Astrocyte of the cerebellum (primary cell): Measurements from ENCODE around the gene RAP2C.
"Not testable (repeated sequence)": the region's sequence is repeated elsewhere in the genome, so short reads cannot be mapped to it uniquely, and the experiment has no call there.

Source experiments
- DNase-seq: peaks from one replicate; pipeline ENCODE4 v3.0.0-alpha.2; 2011; ENCODE audit warnings: low read depth
- H3K4me3 ChIP-seq: 2 replicates; pipeline ENCODE4 v1.5.1; 2011; ENCODE audit warnings: mild to moderate bottlenecking, low read depth, low read length, moderate library complexity
- in situ Hi-C: cut with HindIII; loops from 2 replicates; pipeline ENCODE4 v1.10.0; 2017; ENCODE audit warnings: low sequenced_read_pairs
- TF ChIP-seq, protein P1 (sequence below): IDR thresholded peaks from 2 replicates; pipeline ENCODE4 v1.5.1; 2012; ENCODE audit warnings: low read length, low read depth, moderate library complexity, mild to moderate bottlenecking; ENCODE audit errors: missing control alignments

RAP2C gene

DNA sequence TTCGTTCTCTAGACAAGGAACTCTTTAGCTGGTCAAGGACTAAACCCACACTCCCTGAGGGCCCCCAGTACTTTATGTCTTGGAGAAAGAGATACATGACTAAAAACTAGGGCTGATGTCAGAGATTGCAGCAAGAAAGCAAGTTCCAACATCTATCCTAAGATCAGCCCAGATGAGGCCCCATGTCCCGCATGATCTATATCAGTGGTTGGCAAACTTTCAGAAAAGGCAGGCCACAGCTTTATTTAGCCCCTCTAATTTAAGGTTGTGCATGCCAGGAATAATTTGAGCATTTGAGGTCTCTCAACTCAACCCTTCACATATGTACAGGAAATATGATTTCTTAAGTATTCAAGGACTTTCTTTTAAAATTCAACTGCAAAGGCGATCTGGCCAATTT lies 47.4 kb downstream of the RAP2C start:
- no peak for DNase-seq
- TF ChIP-seq, protein P1, sequence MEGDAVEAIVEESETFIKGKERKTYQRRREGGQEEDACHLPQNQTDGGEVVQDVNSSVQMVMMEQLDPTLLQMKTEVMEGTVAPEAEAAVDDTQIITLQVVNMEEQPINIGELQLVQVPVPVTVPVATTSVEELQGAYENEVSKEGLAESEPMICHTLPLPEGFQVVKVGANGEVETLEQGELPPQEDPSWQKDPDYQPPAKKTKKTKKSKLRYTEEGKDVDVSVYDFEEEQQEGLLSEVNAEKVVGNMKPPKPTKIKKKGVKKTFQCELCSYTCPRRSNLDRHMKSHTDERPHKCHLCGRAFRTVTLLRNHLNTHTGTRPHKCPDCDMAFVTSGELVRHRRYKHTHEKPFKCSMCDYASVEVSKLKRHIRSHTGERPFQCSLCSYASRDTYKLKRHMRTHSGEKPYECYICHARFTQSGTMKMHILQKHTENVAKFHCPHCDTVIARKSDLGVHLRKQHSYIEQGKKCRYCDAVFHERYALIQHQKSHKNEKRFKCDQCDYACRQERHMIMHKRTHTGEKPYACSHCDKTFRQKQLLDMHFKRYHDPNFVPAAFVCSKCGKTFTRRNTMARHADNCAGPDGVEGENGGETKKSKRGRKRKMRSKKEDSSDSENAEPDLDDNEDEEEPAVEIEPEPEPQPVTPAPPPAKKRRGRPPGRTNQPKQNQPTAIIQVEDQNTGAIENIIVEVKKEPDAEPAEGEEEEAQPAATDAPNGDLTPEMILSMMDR, result no peak
- no peak overlapping the region for H3K4me3 ChIP-seq
- in situ Hi-C loops, result no loop called here

DNA sequence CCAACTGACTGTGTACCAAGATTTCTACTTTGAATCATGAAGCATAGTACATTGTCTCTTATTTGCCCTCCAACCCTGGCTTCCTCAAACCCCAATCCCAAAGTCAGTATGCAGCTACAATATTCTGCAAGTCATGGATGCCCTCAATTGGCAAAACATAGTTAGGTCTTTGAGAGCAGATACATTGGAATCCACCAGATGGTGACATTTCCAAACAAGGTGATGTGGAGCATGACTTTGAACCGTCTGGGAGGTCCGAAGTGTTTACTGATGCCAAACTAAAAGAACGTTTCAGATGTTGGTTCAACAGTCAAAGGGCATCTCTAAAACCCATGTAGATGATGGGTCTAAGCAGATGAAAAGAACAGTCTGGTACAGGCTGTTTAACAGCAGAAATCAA lies 47.8 kb downstream of the RAP2C start:
- no peak for DNase-seq
- in situ Hi-C loops, result no loop called here
- no peak overlapping the region for H3K4me3 ChIP-seq
- TF ChIP-seq, protein P1, result no peak

DNA sequence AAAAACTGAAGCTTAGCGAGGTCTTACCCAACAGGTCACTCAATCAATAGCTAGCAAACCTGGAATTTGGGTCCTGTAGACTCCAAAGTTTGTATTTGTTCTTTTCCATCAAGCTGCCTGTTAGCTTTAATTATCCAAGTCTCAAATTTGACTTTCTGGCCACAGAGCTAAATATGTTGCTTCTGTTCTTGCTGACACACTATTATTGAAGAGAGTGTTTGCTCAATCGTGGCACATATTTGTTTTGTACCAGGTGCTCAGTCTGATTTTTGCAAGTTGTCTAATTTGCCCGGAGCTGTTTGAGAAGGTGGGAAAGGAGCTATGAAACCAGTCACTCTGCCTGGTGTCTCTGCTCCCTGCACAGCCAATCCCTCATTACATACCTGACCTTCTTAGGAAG lies 49.7 kb downstream of the RAP2C start:
- in situ Hi-C loops, result no loop called here
- TF ChIP-seq, protein P1, result no peak

DNA sequence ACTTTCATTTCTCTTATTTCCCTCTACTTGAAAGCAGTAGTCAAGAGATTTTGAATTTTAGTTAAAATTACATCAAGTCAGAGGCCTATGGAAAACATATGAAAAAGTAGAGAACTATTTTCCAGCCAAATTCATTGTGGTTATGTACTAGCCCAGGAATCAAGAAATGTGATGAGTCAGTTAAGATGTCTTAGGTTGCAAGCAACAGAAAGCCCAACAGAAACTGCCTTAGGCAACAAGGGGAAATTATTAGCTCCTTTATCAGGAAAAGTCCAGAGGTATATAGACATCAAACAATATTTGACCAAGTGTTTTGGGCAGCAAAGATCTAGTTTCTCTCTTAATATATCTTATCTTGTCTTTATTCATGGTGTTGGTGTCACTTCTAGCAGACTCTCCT lies 53.6 kb downstream of the RAP2C start:
- H3K4me3 ChIP-seq, result no peak overlapping the region
- DNase-seq, result no peak
- TF ChIP-seq, protein P1, result no peak
- in situ Hi-C loops, result no loop called here

More for the DNA sequence above, 49.7 kb downstream of the RAP2C start:
- H3K4me3 ChIP-seq, result no peak overlapping the region
- no peak for DNase-seq

DNA sequence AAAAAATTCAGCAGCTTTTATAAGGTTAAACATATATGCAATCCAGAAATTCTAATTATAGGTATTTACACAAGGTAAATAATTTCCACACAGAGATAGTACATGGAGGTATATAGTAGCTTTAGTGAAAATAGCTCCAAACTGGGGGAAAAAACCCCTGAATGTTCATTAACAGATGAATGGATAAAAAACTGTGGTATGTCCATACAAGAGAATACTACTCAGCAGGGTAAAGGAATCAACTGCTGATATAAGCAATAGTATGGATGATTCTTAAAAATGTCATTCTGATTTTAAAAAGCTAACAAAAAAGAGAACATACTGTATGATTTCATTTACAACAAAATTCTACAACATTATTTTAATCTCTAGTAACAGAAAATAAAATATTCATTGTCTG lies 54.2 kb downstream of the RAP2C start:
- TF ChIP-seq, protein P1, result no peak
- no peak overlapping the region for H3K4me3 ChIP-seq
- no peak for DNase-seq
- in situ Hi-C loops, result no loop called here

DNA sequence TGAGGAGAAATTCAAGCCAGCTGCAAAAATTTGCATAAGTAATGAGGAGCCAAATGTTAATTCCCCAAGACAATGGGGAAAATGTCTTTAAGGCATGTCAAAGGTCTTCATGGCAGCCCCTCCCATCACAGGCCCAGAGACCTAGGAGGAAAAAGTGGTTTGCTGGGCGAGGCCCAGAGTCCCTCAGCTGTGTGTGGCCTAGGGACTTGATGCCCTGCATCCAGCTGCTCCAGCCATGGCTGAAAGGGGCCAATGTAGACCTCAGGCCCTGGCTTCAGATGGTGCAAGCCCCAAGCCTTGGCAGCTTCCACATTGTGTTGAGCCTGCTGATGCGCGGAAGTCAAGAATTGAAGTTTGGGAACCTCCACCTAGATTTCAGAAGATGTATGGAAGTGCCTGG lies 56.2 kb downstream of the RAP2C start:
- H3K4me3 ChIP-seq, in situ Hi-C loops, DNase-seq: not testable (repeated sequence)

DNA sequence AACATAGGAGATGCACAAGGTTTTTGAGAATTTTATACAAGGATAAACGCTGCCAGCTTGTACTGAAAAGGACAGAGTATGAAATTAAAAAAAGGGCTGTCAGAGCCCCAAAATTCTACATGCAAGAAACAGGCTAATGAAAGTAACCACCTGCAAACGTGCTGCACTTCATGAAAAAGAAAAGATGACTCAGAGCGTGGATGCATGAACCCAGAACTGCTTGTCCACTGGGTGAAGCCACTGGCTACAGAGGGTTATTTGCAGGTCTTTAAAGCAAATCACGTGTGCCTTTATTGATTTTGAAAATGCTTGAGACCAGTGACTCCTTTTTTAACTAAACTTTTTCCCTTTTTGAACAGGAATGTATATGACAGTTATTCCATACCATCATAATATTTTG lies 66.1 kb downstream of the RAP2C start:
- TF ChIP-seq, protein P1, result no peak
- no peak for DNase-seq
- in situ Hi-C loops, result no loop called here
- no peak overlapping the region for H3K4me3 ChIP-seq
